Measurements from ENCODE around the gene SERINC3. TPM values are rescaled to one million over a fixed set of nuclear protein-coding genes. Genes with fewer than 3 reads are reported as not detected.

SERINC3 gene
- total and polyA plus RNA-seq, 2 experiments from 2014 or later: 18.1 to 33.0 TPM

- TF ChIP-seq CREB1 (CRISPR knock-in tag; IDR thresholded peaks at IDR 0.05; ENCODE audit: low read depth): no peak
- no peak for TF ChIP-seq STAT1 (IDR thresholded peaks at IDR 0.05; ENCODE audit: unreplicated experiment)
- TF ChIP-seq, protein P1, sequence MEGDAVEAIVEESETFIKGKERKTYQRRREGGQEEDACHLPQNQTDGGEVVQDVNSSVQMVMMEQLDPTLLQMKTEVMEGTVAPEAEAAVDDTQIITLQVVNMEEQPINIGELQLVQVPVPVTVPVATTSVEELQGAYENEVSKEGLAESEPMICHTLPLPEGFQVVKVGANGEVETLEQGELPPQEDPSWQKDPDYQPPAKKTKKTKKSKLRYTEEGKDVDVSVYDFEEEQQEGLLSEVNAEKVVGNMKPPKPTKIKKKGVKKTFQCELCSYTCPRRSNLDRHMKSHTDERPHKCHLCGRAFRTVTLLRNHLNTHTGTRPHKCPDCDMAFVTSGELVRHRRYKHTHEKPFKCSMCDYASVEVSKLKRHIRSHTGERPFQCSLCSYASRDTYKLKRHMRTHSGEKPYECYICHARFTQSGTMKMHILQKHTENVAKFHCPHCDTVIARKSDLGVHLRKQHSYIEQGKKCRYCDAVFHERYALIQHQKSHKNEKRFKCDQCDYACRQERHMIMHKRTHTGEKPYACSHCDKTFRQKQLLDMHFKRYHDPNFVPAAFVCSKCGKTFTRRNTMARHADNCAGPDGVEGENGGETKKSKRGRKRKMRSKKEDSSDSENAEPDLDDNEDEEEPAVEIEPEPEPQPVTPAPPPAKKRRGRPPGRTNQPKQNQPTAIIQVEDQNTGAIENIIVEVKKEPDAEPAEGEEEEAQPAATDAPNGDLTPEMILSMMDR (conservative IDR thresholded peaks at IDR 0.05; ENCODE audit: low read depth in 2 of 2): no peak
- no peak for TF ChIP-seq EZH2phosphoT487 (IDR thresholded peaks at IDR 0.05; ENCODE audit: unreplicated experiment)
- TF ChIP-seq JUNB (IDR thresholded peaks at IDR 0.05; ENCODE audit: unreplicated experiment): no peak
- no peak for TF ChIP-seq ZNF114 (CRISPR knock-in tag; IDR thresholded peaks at IDR 0.05)
- TF ChIP-seq, protein P2, sequence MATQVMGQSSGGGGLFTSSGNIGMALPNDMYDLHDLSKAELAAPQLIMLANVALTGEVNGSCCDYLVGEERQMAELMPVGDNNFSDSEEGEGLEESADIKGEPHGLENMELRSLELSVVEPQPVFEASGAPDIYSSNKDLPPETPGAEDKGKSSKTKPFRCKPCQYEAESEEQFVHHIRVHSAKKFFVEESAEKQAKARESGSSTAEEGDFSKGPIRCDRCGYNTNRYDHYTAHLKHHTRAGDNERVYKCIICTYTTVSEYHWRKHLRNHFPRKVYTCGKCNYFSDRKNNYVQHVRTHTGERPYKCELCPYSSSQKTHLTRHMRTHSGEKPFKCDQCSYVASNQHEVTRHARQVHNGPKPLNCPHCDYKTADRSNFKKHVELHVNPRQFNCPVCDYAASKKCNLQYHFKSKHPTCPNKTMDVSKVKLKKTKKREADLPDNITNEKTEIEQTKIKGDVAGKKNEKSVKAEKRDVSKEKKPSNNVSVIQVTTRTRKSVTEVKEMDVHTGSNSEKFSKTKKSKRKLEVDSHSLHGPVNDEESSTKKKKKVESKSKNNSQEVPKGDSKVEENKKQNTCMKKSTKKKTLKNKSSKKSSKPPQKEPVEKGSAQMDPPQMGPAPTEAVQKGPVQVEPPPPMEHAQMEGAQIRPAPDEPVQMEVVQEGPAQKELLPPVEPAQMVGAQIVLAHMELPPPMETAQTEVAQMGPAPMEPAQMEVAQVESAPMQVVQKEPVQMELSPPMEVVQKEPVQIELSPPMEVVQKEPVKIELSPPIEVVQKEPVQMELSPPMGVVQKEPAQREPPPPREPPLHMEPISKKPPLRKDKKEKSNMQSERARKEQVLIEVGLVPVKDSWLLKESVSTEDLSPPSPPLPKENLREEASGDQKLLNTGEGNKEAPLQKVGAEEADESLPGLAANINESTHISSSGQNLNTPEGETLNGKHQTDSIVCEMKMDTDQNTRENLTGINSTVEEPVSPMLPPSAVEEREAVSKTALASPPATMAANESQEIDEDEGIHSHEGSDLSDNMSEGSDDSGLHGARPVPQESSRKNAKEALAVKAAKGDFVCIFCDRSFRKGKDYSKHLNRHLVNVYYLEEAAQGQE (IDR thresholded peaks at IDR 0.05; ENCODE audit: unreplicated experiment): no peak
- TF ChIP-seq NANOG (IDR thresholded peaks at IDR 0.05; ENCODE audit: borderline replicate concordance): no peak
- no peak for TF ChIP-seq EZH2 (IDR thresholded peaks at IDR 0.05; ENCODE audit: low read depth, unreplicated experiment)
Observed at GRCh38 chr20:44495802-44496481, 25.9 kb downstream of the SERINC3 start (continued).

GRCh38 chr20:44495257-44495656 is 26.6 kb downstream of the SERINC3 start:
- DNase-seq (ENCODE audit: low spot score) (no peak), ATAC-seq (no peak)
- Histone ChIP-seq H3K36me3 (ENCODE audit: insufficient read depth) (peaks cover 17% of the 10 kb centered on the region), H3K4me3 (no peak overlapping the region), H3K27me3 (ENCODE audit: insufficient read depth) (no peaks in the 10 kb centered on the region), H2AFZ (no peak overlapping the region), H3F3A (replicated peaks; ENCODE audit: low read depth) (no peaks in the 10 kb centered on the region), H3K4me1 (ENCODE audit: insufficient read depth) (no peaks in the 10 kb centered on the region), H4K20me1 (replicated peaks; ENCODE audit: insufficient read depth) (no peaks in the 10 kb centered on the region; the same call in 1 of the 2 replicates), H3K27ac (ENCODE audit: low read depth) (no peak overlapping the region), H3K79me2 (replicated peaks; ENCODE audit: insufficient read depth) (no peaks in the 10 kb centered on the region), H3K9me2 (ENCODE audit: insufficient read depth) (no peaks in the 10 kb centered on the region), H3K4me2 (no peak overlapping the region)
- no peak overlapping the region for H3K4me3 Mint-ChIP-seq
- peaks cover 27% of the 10 kb centered on the region for H3K36me3 Mint-ChIP-seq (ENCODE audit: low read depth)
- H3K27ac Mint-ChIP-seq: peak overlapping the region; percentile 73; the same call in 1 of the 2 replicates
- no peaks in the 10 kb centered on the region for H3K9me3 Mint-ChIP-seq
- no peaks in the 10 kb centered on the region for H3K4me1 Mint-ChIP-seq
- H3K27me3 Mint-ChIP-seq (ENCODE audit: insufficient read depth, low read depth, poor library complexity): no peaks in the 10 kb centered on the region
- TF ChIP-seq, protein P2 (IDR thresholded peaks at IDR 0.05; ENCODE audit: unreplicated experiment): no peak
- TF ChIP-seq ZNF331 (CRISPR knock-in tag; IDR thresholded peaks at IDR 0.05; ENCODE audit: low read depth): no peak
- TF ChIP-seq POLR2AphosphoS5 (IDR thresholded peaks at IDR 0.05; ENCODE audit: low read depth): no peak
- TF ChIP-seq STAT1 (IDR thresholded peaks at IDR 0.05; ENCODE audit: unreplicated experiment): no peak
- TF ChIP-seq, protein P1 (conservative IDR thresholded peaks at IDR 0.05; ENCODE audit: low read depth in 2 of 2): no peak
- TF ChIP-seq JUNB (IDR thresholded peaks at IDR 0.05; ENCODE audit: unreplicated experiment): no peak
- no peak for TF ChIP-seq EZH2phosphoT487 (IDR thresholded peaks at IDR 0.05; ENCODE audit: unreplicated experiment)
- no peak for TF ChIP-seq NANOG (IDR thresholded peaks at IDR 0.05; ENCODE audit: borderline replicate concordance)
- no peak for TF ChIP-seq EZH2 (IDR thresholded peaks at IDR 0.05; ENCODE audit: low read depth, unreplicated experiment)

Measured in GM23338 (cell line).